ENCODE data around the gene SND1.

The SND1 gene

DNA sequence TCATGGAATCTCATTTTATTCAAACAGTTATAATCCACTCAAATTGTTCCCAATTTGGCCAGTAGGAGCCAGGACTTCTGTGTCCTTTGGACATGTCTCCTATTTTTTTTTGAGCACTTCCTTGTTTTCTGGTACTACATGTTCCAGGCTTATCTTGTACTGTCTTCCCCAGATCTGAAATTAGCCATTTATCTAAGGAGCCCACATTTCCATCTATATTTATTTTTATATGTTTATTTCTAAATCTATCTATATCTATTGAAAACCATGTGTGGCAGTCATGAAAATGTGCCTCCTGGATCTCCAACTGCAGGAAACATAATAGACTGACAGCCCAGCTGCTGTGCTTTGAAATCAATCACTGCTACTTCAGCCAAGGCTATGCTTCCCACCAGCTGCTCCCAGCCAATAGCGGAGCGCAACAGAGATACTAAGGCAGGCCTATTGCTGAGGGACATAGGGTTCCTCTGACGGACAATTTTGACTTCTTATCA is 232.1 kb downstream of the SND1 start:
- TF ChIP-seq, protein P1, sequence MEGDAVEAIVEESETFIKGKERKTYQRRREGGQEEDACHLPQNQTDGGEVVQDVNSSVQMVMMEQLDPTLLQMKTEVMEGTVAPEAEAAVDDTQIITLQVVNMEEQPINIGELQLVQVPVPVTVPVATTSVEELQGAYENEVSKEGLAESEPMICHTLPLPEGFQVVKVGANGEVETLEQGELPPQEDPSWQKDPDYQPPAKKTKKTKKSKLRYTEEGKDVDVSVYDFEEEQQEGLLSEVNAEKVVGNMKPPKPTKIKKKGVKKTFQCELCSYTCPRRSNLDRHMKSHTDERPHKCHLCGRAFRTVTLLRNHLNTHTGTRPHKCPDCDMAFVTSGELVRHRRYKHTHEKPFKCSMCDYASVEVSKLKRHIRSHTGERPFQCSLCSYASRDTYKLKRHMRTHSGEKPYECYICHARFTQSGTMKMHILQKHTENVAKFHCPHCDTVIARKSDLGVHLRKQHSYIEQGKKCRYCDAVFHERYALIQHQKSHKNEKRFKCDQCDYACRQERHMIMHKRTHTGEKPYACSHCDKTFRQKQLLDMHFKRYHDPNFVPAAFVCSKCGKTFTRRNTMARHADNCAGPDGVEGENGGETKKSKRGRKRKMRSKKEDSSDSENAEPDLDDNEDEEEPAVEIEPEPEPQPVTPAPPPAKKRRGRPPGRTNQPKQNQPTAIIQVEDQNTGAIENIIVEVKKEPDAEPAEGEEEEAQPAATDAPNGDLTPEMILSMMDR (IDR thresholded peaks at IDR 0.05; ENCODE audit: borderline replicate concordance, insufficient read depth, low read depth, low read length) = no peak
- H3K4me3 ChIP-seq (ENCODE audit: low read depth, low read length) = no peak overlapping the region

GRCh38 chr7:127885222-127885772 is 233.3 kb downstream of the SND1 start:
- no peak overlapping the region for H3K4me3 ChIP-seq (ENCODE audit: low read depth, low read length)
- TF ChIP-seq, protein P1 (IDR thresholded peaks at IDR 0.05; ENCODE audit: borderline replicate concordance, insufficient read depth, low read depth, low read length) = no peak

GRCh38 chr7:127885843-127886242 is 233.8 kb downstream of the SND1 start:
- TF ChIP-seq, protein P1 (IDR thresholded peaks at IDR 0.05; ENCODE audit: borderline replicate concordance, insufficient read depth, low read depth, low read length) = no peak
- H3K4me3 ChIP-seq (ENCODE audit: low read depth, low read length) = no peak overlapping the region

DNA sequence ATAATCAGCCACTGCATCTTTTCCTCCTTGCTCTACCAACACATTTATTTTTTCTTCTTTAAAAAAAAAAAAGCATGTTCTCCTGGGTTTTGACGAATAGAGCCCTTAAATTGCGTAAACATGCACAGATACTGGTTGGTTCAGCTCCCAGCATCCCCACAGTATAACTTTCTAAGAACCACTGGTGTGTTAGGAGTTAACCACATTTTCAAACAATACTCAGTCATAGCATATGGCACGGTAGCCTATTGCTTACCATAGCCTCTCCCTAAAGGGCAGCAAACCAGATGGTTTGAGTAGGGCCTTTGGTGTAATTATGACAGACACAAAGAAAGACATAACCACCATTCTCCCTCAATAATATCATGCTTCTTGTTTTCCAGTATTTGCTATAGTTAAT is 234.3 kb downstream of the SND1 start:
- H3K4me3 ChIP-seq (ENCODE audit: low read depth, low read length) = no peak overlapping the region
- TF ChIP-seq, protein P1 (IDR thresholded peaks at IDR 0.05; ENCODE audit: borderline replicate concordance, insufficient read depth, low read depth, low read length) = no peak

- TF ChIP-seq, protein P1 (IDR thresholded peaks at IDR 0.05; ENCODE audit: borderline replicate concordance, insufficient read depth, low read depth, low read length) = no peak
- H3K4me3 ChIP-seq (ENCODE audit: low read depth, low read length) = no peak overlapping the region
Observed at GRCh38 chr7:127887096-127887495, 235.1 kb downstream of the SND1 start.

DNA sequence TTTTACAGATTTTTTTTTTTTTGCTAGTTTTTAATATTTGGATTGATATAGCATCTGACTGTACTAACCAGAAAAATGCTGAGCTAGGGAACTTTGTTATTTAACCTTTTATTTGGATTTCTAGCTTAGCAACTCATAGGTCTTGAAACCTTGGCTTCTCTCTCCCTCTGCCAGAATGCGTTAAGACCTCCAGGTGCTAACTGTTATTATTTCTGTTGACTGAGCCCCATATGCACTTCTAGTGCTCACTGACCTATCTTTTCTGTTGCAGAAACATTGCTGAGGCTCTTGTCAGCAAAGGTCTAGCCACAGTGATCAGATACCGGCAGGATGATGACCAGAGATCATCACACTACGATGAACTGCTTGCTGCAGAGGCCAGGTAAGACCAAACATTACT is 235.6 kb downstream of the SND1 start:
- TF ChIP-seq, protein P1 (IDR thresholded peaks at IDR 0.05; ENCODE audit: borderline replicate concordance, insufficient read depth, low read depth, low read length) = no peak
- H3K4me3 ChIP-seq (ENCODE audit: low read depth, low read length) = no peak overlapping the region

GRCh38 chr7:127888411-127888810 is 236.4 kb downstream of the SND1 start:
- TF ChIP-seq, protein P1 (IDR thresholded peaks at IDR 0.05; ENCODE audit: borderline replicate concordance, insufficient read depth, low read depth, low read length) = no peak
- no peak overlapping the region for H3K4me3 ChIP-seq (ENCODE audit: low read depth, low read length)

All from GM12875 (cell line).